Fibroblast of lung (primary cell): ENCODE data around the gene NAT10. TPM values are rescaled to one million over a fixed set of nuclear protein-coding genes. Genes with fewer than 3 reads are reported as not detected.
A peak's percentile ranks its signal among the peaks of the same experiment; 100 is the strongest.

Experiments
- DNase-seq, 2 donors: peaks; one replicate each; pipeline versions ENCODE4 v3.0.0 to v3.0.0-alpha.2; 2010; ENCODE audit warnings: low read depth in 2 of 2
- H2AFZ ChIP-seq: 2 replicates; pipeline ENCODE4 v1.5.1; 2012; ENCODE audit warnings: low read length, control low read depth, inconsistent platforms
- H3K27ac ChIP-seq: 2 replicates; pipeline ENCODE4 v1.5.1; 2011; ENCODE audit warnings: low read length, control low read depth; ENCODE audit not compliant: insufficient read depth
- H3K27me3 ChIP-seq: 2 replicates; pipeline ENCODE4 v1.5.1; 2011; ENCODE audit warnings: mild to moderate bottlenecking, low read length; ENCODE audit not compliant: control insufficient read depth, insufficient read depth
- H3K36me3 ChIP-seq: 2 replicates; pipeline ENCODE4 v1.5.1; 2011; ENCODE audit warnings: low read length; ENCODE audit not compliant: control insufficient read depth, insufficient read depth
- H3K4me1 ChIP-seq: 2 replicates; pipeline ENCODE4 v1.5.1; 2011; ENCODE audit warnings: low read length; ENCODE audit not compliant: control insufficient read depth, insufficient read depth; ENCODE audit errors: extremely low read depth
- H3K4me2 ChIP-seq: 2 replicates; pipeline ENCODE4 v1.5.1; 2011; ENCODE audit warnings: low read length, control low read depth; ENCODE audit not compliant: insufficient read depth; ENCODE audit errors: extremely low read depth
- H3K4me3 ChIP-seq, 4 experiments: fragments of 200-600 bp in 1 of 4; sonication (generic) in 1 of 4; replicated peaks in 1 of 4; 2 replicates each; pipeline ENCODE4 v1.5.1; 2011 to 2016; ENCODE audit warnings: low read length in 4 of 4, low read depth in 3 of 4, mild to moderate bottlenecking in 3 of 4, control low read depth in 2 of 4, inconsistent platforms in 1 of 4, mixed read lengths in 1 of 4; ENCODE audit not compliant: insufficient read depth in 1 of 4; ENCODE audit errors: control extremely low read depth in 1 of 4
- H3K79me2 ChIP-seq: 2 replicates; pipeline ENCODE4 v1.5.1; 2012; ENCODE audit warnings: mild to moderate bottlenecking, low read length, inconsistent platforms; ENCODE audit not compliant: control insufficient read depth, insufficient read depth
- H3K9ac ChIP-seq: 2 replicates; pipeline ENCODE4 v1.5.1; 2011; ENCODE audit warnings: mild to moderate bottlenecking, low read length, control low read depth; ENCODE audit not compliant: insufficient read depth
- H3K9me3 ChIP-seq: 2 replicates; pipeline ENCODE4 v1.5.1; 2012; ENCODE audit warnings: low read depth, low read length; ENCODE audit not compliant: control insufficient read depth, insufficient read depth
- H4K20me1 ChIP-seq: 2 replicates; pipeline ENCODE4 v1.5.1; 2011; ENCODE audit warnings: low read length; ENCODE audit not compliant: control insufficient read depth, insufficient read depth; ENCODE audit errors: extremely low read depth
- EZH2 ChIP-seq: IDR thresholded peaks from 2 replicates; pipeline ENCODE4 v1.5.1; 2012; ENCODE audit warnings: low read length, control low read depth, mild to moderate bottlenecking; ENCODE audit errors: missing control alignments
- polyA plus RNA-seq, 2 donors: library from polyadenylated mRNA; depleted of rRNA in 1 of 2; stranded (reverse) in 1 of 2; unstranded in 1 of 2; fragments of >200 nt; gene quantifications; 2 replicates each; pipeline ENCODE4 v1.2.1, GENCODE V29; 2011 to 2012; ENCODE audit warnings: missing spikeins in 1 of 2
- total RNA-seq: library from RNA; depleted of rRNA; stranded (reverse); fragments of >200 nt; gene quantifications from 2 replicates; pipeline ENCODE4 v1.2.1, GENCODE V29; 2014
- TF ChIP-seq, protein P1 (sequence below), 2 donors: IDR thresholded peaks in 1 of 2; conservative IDR thresholded peaks in 1 of 2; 1 replicate in 1 of 2; 2 replicates in 1 of 2; pipeline ENCODE4 v1.5.1; 2011 to 2012; ENCODE audit warnings: low read length in 2 of 2, control low read depth in 1 of 2, inconsistent platforms in 1 of 2, low read depth in 1 of 2, mild to moderate bottlenecking in 1 of 2

Gene NAT10
- total and polyA plus RNA-seq, 2 donors (not counting 1 experiment from before 2014, with no cell fraction given) = 14.4 to 21.5 TPM

DNA sequence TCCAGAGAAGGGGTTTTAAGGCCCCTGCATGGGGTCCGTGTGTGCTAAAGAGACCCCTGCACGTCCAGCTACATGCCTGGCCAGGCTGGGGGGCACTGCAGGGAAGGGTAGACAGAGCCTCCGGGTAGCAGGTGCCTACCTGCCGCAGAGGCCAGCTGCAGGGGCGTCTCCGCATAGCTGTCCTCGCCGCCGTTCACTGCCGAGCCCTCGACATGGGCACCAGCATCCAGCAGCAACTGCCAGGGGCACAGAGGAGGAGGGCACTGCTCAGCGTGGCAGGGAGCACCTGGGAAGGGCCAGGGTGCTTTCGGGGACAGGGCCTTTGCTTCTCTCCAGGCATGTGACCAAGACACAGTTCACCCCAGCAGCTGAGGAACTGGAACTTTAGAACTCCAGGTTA lies 59.7 kb downstream of the NAT10 start:
- no peak overlapping the region for H3K4me3 ChIP-seq
- H3K9ac ChIP-seq = no peak overlapping the region
- H3K4me2 ChIP-seq = no peak overlapping the region
- no peak overlapping the region for H3K27ac ChIP-seq
- no peaks in the 10 kb centered on the region for H3K27me3 ChIP-seq
- H3K36me3 ChIP-seq = peaks cover 2% of the 10 kb centered on the region
- peaks cover 1% of the 10 kb centered on the region for H4K20me1 ChIP-seq
- H3K9me3 ChIP-seq = no peaks in the 10 kb centered on the region
- TF ChIP-seq, protein P1, sequence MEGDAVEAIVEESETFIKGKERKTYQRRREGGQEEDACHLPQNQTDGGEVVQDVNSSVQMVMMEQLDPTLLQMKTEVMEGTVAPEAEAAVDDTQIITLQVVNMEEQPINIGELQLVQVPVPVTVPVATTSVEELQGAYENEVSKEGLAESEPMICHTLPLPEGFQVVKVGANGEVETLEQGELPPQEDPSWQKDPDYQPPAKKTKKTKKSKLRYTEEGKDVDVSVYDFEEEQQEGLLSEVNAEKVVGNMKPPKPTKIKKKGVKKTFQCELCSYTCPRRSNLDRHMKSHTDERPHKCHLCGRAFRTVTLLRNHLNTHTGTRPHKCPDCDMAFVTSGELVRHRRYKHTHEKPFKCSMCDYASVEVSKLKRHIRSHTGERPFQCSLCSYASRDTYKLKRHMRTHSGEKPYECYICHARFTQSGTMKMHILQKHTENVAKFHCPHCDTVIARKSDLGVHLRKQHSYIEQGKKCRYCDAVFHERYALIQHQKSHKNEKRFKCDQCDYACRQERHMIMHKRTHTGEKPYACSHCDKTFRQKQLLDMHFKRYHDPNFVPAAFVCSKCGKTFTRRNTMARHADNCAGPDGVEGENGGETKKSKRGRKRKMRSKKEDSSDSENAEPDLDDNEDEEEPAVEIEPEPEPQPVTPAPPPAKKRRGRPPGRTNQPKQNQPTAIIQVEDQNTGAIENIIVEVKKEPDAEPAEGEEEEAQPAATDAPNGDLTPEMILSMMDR (conservative IDR thresholded peaks at IDR 0.05 in 1 of 2, IDR thresholded peaks at IDR 0.05 in 1 of 2; ENCODE audit: low read depth in 1 of 2, low read length in 2 of 2) = no peak
- no peak for TF ChIP-seq EZH2
- H3K79me2 ChIP-seq = no peaks in the 10 kb centered on the region
- DNase-seq = no peak
- no peaks in the 10 kb centered on the region for H3K4me1 ChIP-seq
- no peak overlapping the region for H2AFZ ChIP-seq

DNA sequence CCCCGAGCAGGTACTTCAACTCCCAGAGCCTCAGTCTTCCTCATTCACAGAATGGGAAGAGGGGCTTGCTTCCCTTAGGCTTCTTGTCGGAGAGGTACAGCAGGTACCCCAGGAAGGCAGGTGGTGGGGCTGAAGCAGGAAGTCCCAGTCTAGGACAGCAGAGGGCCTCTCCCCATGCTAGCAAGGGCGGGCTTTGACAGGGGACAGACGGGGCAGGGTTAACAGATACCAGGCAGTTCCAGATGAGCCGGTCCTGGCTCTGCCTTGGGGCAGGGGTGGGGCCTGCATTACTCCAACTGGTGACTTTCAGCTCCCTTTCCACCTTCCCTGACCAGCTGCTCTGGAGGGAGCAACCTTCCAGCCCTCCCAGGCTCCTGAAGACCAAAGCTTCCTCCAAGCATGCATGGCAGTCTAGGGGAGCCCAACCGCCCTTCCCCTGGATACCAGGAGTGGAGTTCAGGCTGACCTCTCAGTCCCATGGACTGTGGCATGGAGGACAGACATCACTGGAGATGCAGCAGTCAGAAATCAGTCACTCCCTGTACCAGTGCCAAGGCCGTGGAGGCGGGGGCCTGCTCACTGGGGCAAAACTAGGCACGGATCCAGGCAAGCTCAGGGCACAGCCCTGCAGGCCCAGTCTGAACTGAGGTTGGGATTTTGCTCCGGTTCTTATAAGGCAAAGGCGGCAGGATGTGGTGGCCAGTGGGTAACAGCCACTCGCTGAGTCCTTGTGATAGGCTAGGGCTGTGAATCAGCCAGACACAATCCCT lies 60.5 kb downstream of the NAT10 start:
- no peaks in the 10 kb centered on the region for H3K9me3 ChIP-seq
- H3K4me3 ChIP-seq = no peak overlapping the region
- no peak overlapping the region for H3K4me2 ChIP-seq
- DNase-seq = no peak
- peaks cover 1% of the 10 kb centered on the region for H4K20me1 ChIP-seq
- H2AFZ ChIP-seq = no peak overlapping the region
- no peaks in the 10 kb centered on the region for H3K79me2 ChIP-seq
- H3K27ac ChIP-seq = no peak overlapping the region
- no peaks in the 10 kb centered on the region for H3K27me3 ChIP-seq
- H3K9ac ChIP-seq = no peak overlapping the region
- no peak for TF ChIP-seq EZH2
- TF ChIP-seq, protein P1 (conservative IDR thresholded peaks at IDR 0.05 in 1 of 2, IDR thresholded peaks at IDR 0.05 in 1 of 2; ENCODE audit: low read depth in 1 of 2, low read length in 2 of 2) = peak in 1 of 2 donors; percentile 9
- H3K4me1 ChIP-seq = no peaks in the 10 kb centered on the region
- H3K36me3 ChIP-seq = peaks cover 2% of the 10 kb centered on the region

DNA sequence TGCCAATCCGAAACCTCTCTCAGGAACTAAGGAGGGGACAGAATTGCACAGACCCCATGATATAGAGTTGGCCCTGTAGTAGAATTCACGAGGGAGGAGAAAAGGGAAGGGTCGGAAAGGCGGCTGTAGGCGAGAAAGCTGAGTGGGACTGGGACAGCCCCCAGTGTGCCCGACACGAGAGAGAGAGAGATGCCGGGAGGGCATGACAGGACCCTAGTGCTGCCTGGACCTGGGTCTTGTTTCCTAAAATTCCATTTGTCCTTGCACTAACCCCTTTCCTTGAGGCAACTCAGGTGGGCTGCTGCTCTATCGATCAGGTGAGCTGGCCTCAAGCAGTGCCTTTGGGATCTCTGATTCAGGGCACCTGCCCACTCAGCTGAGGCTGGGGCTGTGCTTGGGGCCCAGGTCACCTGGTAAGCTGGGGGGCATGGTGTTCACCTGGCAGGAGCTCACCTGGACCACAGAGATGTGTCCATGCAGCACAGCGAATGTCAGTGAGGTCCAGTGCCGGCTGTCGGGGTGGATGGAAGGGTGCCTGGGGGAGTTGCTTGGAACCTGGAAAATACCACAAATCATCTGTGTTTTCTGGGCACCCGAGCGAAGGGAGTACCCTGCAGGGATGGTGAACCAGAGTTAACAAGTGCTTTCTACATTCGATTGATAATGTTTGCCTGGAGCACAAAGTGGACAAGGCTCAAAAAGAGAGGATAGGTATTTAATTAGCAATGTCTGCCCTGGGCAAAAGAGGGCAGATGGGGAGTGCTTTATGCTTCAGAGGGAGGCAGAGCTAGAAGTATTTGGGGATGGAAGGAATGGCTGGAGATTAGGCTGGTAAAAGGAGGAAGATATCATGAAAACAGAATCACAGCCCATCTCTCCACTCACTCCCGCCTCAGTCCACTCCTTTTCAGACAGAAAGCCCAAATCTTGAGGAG lies 61.6 kb downstream of the NAT10 start:
- H3K36me3 ChIP-seq = no peaks in the 10 kb centered on the region
- no peak overlapping the region for H3K27ac ChIP-seq
- no peaks in the 10 kb centered on the region for H3K79me2 ChIP-seq
- H3K9me3 ChIP-seq = no peaks in the 10 kb centered on the region
- no peak overlapping the region for H3K9ac ChIP-seq
- H3K4me3 ChIP-seq = no peak overlapping the region
- H3K4me1 ChIP-seq = no peaks in the 10 kb centered on the region
- no peak for DNase-seq
- TF ChIP-seq, protein P1 (conservative IDR thresholded peaks at IDR 0.05 in 1 of 2, IDR thresholded peaks at IDR 0.05 in 1 of 2; ENCODE audit: low read depth in 1 of 2, low read length in 2 of 2) = no peak
- TF ChIP-seq EZH2 = no peak
- no peak overlapping the region for H3K4me2 ChIP-seq
- H4K20me1 ChIP-seq = peaks cover 1% of the 10 kb centered on the region
- no peak overlapping the region for H2AFZ ChIP-seq
- H3K27me3 ChIP-seq = no peaks in the 10 kb centered on the region
